Activated naive CD4-positive, alpha-beta T cell treated with anti-CD3 and anti-CD28 coated beads for 36 hours (primary cell): ENCODE measurements around the gene IMMP2L. TPM values are rescaled to one million over a fixed set of nuclear protein-coding genes. Genes with fewer than 3 reads are reported as not detected.

Experiments
- CTCF ChIA-PET: fragments of 350-600 bp; sonication (Branson Sonifier 250); formaldehyde crosslinking; loops from one replicate; lab custom pipeline; 2021; ENCODE audit warnings: antibody characterized with exemption; lab: Charles Lee
- DNase-seq: peaks from one replicate; pipeline ENCODE4 v3.0.0-alpha.2; 2020
- H3K27ac Mint-ChIP-seq: one replicate; pipeline ENCODE4 v1.8.0; 2021; ENCODE audit warnings: mild to moderate bottlenecking, mixed read lengths
- H3K27me3 Mint-ChIP-seq: one replicate; pipeline ENCODE4 v1.8.0; 2021; ENCODE audit warnings: low read depth, mixed read lengths
- H3K36me3 Mint-ChIP-seq: one replicate; pipeline ENCODE4 v1.8.0; 2021; ENCODE audit warnings: low read depth, mixed read lengths
- H3K4me1 Mint-ChIP-seq: one replicate; pipeline ENCODE4 v1.8.0; 2021; ENCODE audit warnings: low read depth, mixed read lengths
- H3K4me3 Mint-ChIP-seq: one replicate; pipeline ENCODE4 v1.8.0; 2021; ENCODE audit warnings: mild to moderate bottlenecking, moderate library complexity, mixed read lengths
- H3K9me3 Mint-ChIP-seq: one replicate; pipeline ENCODE4 v1.8.0; 2021; ENCODE audit warnings: mixed read lengths
- intact Hi-C: fragments of 100-400 bp; cut with micrococcal nuclease; formaldehyde crosslinking; loops from one replicate; pipeline ENCODE4 v1.15.1; 2023
- total RNA-seq, 2 experiments: library from RNA; stranded (reverse); gene quantifications; one replicate each; pipeline ENCODE4 v1.2.3, GENCODE V29; 2021

Gene IMMP2L
- total RNA-seq, 2 experiments from 2014 or later = 24.4 to 26.6 TPM

DNA sequence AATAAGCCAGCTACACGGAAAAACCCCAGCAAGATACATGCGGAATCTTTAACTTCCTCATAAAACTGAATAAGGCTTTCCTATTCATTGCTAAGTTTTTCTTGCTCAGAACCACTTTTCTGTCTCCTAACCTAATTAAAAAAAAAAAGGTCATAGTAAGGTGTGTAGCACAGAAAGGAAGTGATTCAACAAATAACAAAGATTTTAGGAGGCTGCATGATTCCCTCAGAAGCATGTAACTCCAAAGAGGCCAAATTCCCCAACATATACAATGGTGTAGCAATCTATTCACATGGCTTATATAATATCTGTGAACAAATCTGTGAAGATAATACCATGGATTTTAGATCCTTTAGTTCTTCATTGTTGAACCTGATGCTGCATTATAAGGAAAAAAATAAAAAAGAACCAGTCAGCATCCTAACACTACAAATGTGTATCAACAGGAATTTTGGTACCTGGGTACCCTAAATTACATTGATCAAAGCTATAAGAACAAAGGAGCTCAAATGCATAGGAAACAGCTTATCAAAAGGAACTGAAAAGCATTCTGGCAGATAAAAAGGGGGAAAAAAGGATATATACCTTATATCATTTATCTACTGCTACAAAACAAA lies 63.8 kb downstream of the IMMP2L start:
- H3K9me3 Mint-ChIP-seq = peaks cover 5% of the 10 kb centered on the region
- H3K4me3 Mint-ChIP-seq = no peak overlapping the region
- DNase-seq = no peak
- intact Hi-C loops = no loop called here
- H3K36me3 Mint-ChIP-seq = peaks cover 17% of the 10 kb centered on the region
- peaks cover 14% of the 10 kb centered on the region for H3K4me1 Mint-ChIP-seq
- CTCF ChIA-PET = interaction anchor here (0.6 to 2.2 kb wide), 2 partner anchors 11 to 68 kb away, joined by 3 to 11 read pairs; no protein-coding TSS in a partner anchor
- H3K27me3 Mint-ChIP-seq = no peaks in the 10 kb centered on the region
- no peak overlapping the region for H3K27ac Mint-ChIP-seq

- intact Hi-C loops = no loop called here
- H3K27me3 Mint-ChIP-seq = no peaks in the 10 kb centered on the region
- peaks cover 5% of the 10 kb centered on the region for H3K36me3 Mint-ChIP-seq
- H3K4me1 Mint-ChIP-seq = peaks cover 14% of the 10 kb centered on the region
- H3K27ac Mint-ChIP-seq = no peak overlapping the region
- H3K4me3 Mint-ChIP-seq = no peak overlapping the region
- no peak for DNase-seq
- CTCF ChIA-PET = no interaction called here
- no peaks in the 10 kb centered on the region for H3K9me3 Mint-ChIP-seq
These were observed 67.0 kb downstream of the IMMP2L start for GRCh38 chr7:111495173-111495810.

GRCh38 chr7:111492234-111492633 lies 70.1 kb downstream of the IMMP2L start:
- DNase-seq = no peak
- Mint-ChIP-seq H3K27me3 (no peaks in the 10 kb centered on the region), H3K9me3 (no peaks in the 10 kb centered on the region), H3K4me3 (no peak overlapping the region), H3K36me3 (no peaks in the 10 kb centered on the region), H3K4me1 (no peaks in the 10 kb centered on the region), H3K27ac (no peak overlapping the region)
- CTCF ChIA-PET = no interaction called here
- intact Hi-C loops = no loop called here

DNA sequence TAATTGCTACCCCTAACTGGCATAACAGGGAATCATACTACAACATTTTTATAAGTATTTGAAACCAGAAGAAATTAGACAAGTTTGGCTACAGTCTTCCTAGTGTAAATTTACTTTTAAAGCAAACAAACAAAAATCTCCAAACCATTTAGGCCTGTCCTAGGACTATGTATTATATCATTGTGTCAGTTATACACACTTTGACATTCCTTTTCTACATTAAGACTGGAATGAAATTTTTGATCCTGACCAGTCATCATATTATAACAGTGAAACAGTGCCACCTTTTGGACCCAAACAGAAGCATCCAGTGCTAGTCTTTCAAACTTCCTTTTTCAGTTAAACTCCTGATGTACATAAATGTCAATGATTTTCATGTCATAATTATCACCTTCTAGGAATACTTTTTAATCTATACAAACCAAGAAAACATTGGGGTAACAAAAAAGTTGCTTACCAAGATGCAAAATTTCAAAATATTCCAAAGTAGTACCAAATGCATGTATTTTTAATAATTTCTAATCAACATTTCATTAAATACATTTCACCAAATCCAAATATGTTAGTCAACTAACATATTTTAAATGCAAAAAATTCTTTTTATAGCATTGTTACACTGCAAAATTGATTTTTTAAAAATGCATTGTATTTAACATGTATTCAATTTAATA lies 75.7 kb downstream of the IMMP2L start:
- peaks cover 7% of the 10 kb centered on the region for H3K36me3 Mint-ChIP-seq
- H3K4me1 Mint-ChIP-seq = no peaks in the 10 kb centered on the region
- H3K27ac Mint-ChIP-seq = no peak overlapping the region
- H3K9me3 Mint-ChIP-seq = no peaks in the 10 kb centered on the region
- CTCF ChIA-PET = no interaction called here
- DNase-seq = peak; percentile 15
- intact Hi-C loops = loop anchor here (1.0 to 5.0 kb wide), 6 partner anchors 246 to 1642 kb away; no protein-coding TSS in a partner anchor
- H3K4me3 Mint-ChIP-seq = no peak overlapping the region
- no peaks in the 10 kb centered on the region for H3K27me3 Mint-ChIP-seq

- intact Hi-C loops = loop anchor here (1.0 to 5.0 kb wide), 6 partner anchors 246 to 1642 kb away; no protein-coding TSS in a partner anchor
- Mint-ChIP-seq H3K27me3 (no peaks in the 10 kb centered on the region), H3K9me3 (no peaks in the 10 kb centered on the region), H3K36me3 (peaks cover 9% of the 10 kb centered on the region), H3K27ac (no peak overlapping the region), H3K4me3 (no peak overlapping the region), H3K4me1 (no peaks in the 10 kb centered on the region)
- CTCF ChIA-PET = no interaction called here
- no peak for DNase-seq
These were observed 76.5 kb downstream of the IMMP2L start for GRCh38 chr7:111485701-111486380.

DNA sequence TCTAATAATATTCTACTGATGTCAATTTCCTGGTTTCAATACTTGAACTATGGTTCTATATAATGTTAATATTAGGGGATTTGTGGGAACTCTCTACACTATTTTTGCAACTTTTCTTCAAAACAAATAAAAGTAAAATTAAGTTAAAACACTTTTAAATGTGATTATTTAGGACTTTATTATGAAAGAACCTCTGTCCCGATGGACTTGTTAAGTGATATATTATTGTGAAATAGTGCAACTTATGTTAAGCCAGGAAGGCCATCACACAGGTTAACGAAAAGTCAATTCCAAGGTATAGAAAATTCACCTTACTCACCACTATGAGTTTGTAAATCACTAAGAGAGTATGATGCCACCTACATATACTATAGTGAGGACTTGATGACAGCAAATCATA lies 79.2 kb downstream of the IMMP2L start:
- intact Hi-C loops = no loop called here
- Mint-ChIP-seq H3K27ac (no peak overlapping the region), H3K36me3 (peaks cover 10% of the 10 kb centered on the region), H3K4me3 (no peak overlapping the region), H3K27me3 (no peaks in the 10 kb centered on the region), H3K4me1 (no peaks in the 10 kb centered on the region), H3K9me3 (no peaks in the 10 kb centered on the region)
- CTCF ChIA-PET = no interaction called here
- no peak for DNase-seq

DNA sequence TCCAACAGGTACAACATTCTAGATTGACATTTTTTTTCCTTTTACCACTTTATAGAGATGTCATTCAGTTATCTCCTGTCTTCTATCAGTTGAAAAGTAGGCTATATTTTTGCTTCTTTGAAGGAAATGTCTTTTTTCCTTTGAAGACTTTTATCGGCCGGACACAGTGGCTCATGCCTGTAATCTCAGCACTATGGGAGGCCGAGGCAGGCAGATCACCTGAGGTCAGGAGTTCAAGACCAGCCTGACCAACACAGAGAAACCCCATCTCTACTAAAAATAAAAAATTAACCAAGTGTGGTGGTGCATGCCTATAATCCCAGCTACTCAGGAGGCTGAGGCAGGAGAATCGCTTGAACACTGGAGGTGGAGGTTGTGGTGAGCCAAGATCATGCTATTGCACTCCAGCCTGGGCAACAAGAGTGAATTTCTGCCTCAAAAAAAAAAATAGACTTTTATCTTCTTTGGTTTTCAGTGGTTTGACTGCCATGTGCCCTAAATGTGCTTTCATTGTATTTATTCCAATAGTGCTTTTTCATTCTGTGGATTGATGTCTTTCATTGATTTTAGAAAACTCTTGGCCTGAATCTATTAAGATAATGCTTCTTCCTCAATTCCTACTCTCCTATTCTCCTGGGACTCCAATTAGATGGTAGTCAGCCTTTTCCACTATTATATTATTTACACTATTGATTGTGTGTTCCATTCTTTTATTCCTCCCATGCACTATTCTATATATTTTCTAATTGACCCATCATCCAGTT lies 84.6 kb downstream of the IMMP2L start:
- peaks cover 20% of the 10 kb centered on the region for H3K36me3 Mint-ChIP-seq
- no peaks in the 10 kb centered on the region for H3K4me1 Mint-ChIP-seq
- no peaks in the 10 kb centered on the region for H3K27me3 Mint-ChIP-seq
- intact Hi-C loops = no loop called here
- no peak overlapping the region for H3K27ac Mint-ChIP-seq
- CTCF ChIA-PET = no interaction called here
- no peak for DNase-seq
- H3K9me3 Mint-ChIP-seq = no peaks in the 10 kb centered on the region
- H3K4me3 Mint-ChIP-seq = no peak overlapping the region

GRCh38 chr7:111476586-111477293 lies 85.6 kb downstream of the IMMP2L start:
- H3K4me3 Mint-ChIP-seq = no peak overlapping the region
- H3K9me3 Mint-ChIP-seq = no peaks in the 10 kb centered on the region
- H3K27me3 Mint-ChIP-seq = no peaks in the 10 kb centered on the region
- H3K4me1 Mint-ChIP-seq = no peaks in the 10 kb centered on the region
- CTCF ChIA-PET = no interaction called here
- intact Hi-C loops = no loop called here
- no peak for DNase-seq
- H3K36me3 Mint-ChIP-seq = peaks cover 15% of the 10 kb centered on the region
- H3K27ac Mint-ChIP-seq = no peak overlapping the region

DNA sequence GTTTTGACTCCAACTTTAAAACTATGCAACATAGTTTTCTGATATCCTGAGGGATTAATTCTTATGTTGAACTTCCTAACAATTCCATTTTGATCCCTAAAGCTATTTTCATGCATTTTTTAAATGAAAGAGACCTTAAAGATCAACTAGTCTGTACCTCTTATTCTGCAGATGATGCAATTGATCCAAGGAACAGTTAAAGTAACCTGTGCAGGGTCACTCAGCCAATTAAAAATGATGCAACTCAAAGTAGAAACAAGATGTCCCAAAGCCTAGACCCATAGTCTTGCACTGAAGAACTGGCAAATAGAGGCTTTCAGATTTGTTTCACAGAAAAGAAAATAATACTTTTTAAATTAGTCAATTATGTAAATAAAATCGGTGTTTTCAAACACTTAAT lies 86.3 kb downstream of the IMMP2L start:
- CTCF ChIA-PET = no interaction called here
- peaks cover 15% of the 10 kb centered on the region for H3K36me3 Mint-ChIP-seq
- no peak overlapping the region for H3K27ac Mint-ChIP-seq
- H3K9me3 Mint-ChIP-seq = peaks cover under 1% of the 10 kb centered on the region
- no peak overlapping the region for H3K4me3 Mint-ChIP-seq
- no peaks in the 10 kb centered on the region for H3K4me1 Mint-ChIP-seq
- no peaks in the 10 kb centered on the region for H3K27me3 Mint-ChIP-seq
- no peak for DNase-seq
- intact Hi-C loops = no loop called here

GRCh38 chr7:111475419-111475748 lies 86.9 kb downstream of the IMMP2L start:
- DNase-seq = no peak
- Mint-ChIP-seq H3K27ac (no peak overlapping the region), H3K36me3 (peaks cover 15% of the 10 kb centered on the region), H3K4me1 (no peaks in the 10 kb centered on the region), H3K27me3 (no peaks in the 10 kb centered on the region), H3K4me3 (no peak overlapping the region), H3K9me3 (peaks cover 3% of the 10 kb centered on the region)
- CTCF ChIA-PET = no interaction called here
- intact Hi-C loops = no loop called here

- no peak overlapping the region for H3K4me3 Mint-ChIP-seq
- H3K27ac Mint-ChIP-seq = no peak overlapping the region
- peaks cover 3% of the 10 kb centered on the region for H3K9me3 Mint-ChIP-seq
- H3K4me1 Mint-ChIP-seq = no peaks in the 10 kb centered on the region
- intact Hi-C loops = no loop called here
- peaks cover 15% of the 10 kb centered on the region for H3K36me3 Mint-ChIP-seq
- no peak for DNase-seq
- CTCF ChIA-PET = no interaction called here
- H3K27me3 Mint-ChIP-seq = no peaks in the 10 kb centered on the region
These were observed 87.4 kb downstream of the IMMP2L start for GRCh38 chr7:111474723-111475418.
